Gastroesophageal sphincter (tissue), 3 donors: ENCODE results near the gene FBXO22.

ENCODE experiments used
- POLR2AphosphoS5 ChIP-seq: sonication (generic); formaldehyde crosslinking; IDR thresholded peaks from one replicate; pipeline ENCODE4 v1.6.1; 2017; ENCODE audit warnings: antibody characterized with exemption
- TF ChIP-seq, protein P1 (sequence below), 4 experiments: fragments of 200-600 bp in 2 of 4; fragments of 450-650 bp in 2 of 4; sonication (generic) in 1 of 4; IDR thresholded peaks; one replicate each; pipeline ENCODE4 v1.5.1; 2017 to 2019; ENCODE audit warnings: antibody characterized with exemption in 4 of 4, mild to moderate bottlenecking in 2 of 4, moderate library complexity in 2 of 4

DNA sequence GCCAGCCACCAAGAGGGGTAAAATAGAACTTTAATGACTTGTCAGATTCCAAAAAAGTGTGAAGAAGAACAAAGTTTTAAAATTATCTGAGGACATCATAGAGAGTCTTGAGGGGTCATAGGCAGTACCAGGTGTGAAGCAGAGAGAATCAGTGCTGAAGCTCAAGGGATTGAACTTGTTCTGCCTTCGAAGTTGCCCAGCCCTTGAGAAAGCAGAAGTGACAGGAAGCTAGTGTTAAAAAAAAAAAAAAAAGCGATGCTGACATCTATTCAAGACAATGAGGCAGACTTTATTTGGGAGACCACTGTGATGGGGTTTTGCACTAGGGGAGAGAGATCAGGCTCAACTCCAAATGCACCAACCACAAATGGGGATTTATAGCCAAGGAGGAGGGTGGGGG is 21.8 kb downstream of the FBXO22 start:
- TF ChIP-seq, protein P1, sequence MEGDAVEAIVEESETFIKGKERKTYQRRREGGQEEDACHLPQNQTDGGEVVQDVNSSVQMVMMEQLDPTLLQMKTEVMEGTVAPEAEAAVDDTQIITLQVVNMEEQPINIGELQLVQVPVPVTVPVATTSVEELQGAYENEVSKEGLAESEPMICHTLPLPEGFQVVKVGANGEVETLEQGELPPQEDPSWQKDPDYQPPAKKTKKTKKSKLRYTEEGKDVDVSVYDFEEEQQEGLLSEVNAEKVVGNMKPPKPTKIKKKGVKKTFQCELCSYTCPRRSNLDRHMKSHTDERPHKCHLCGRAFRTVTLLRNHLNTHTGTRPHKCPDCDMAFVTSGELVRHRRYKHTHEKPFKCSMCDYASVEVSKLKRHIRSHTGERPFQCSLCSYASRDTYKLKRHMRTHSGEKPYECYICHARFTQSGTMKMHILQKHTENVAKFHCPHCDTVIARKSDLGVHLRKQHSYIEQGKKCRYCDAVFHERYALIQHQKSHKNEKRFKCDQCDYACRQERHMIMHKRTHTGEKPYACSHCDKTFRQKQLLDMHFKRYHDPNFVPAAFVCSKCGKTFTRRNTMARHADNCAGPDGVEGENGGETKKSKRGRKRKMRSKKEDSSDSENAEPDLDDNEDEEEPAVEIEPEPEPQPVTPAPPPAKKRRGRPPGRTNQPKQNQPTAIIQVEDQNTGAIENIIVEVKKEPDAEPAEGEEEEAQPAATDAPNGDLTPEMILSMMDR (IDR thresholded peaks at IDR 0.05): no peak
- TF ChIP-seq POLR2AphosphoS5: no peak
